Stimulated activated CD4-positive, alpha-beta T cell treated with anti-CD3 and anti-CD28 coated beads, Interleukin-1b, Interleukin-23, amount 100 ng/mL, for 4 hours (primary cell): ENCODE results near the gene LASP1.
"Not testable (repeated sequence)": the region's sequence is repeated elsewhere in the genome, so short reads cannot be mapped to it uniquely, and the experiment has no call there.

Experiments used
- DNase-seq, 2 donors: peaks; one replicate each; pipeline ENCODE4 v3.0.0-alpha.2; 2020; ENCODE audit warnings: low read depth in 2 of 2

LASP1 gene

DNA sequence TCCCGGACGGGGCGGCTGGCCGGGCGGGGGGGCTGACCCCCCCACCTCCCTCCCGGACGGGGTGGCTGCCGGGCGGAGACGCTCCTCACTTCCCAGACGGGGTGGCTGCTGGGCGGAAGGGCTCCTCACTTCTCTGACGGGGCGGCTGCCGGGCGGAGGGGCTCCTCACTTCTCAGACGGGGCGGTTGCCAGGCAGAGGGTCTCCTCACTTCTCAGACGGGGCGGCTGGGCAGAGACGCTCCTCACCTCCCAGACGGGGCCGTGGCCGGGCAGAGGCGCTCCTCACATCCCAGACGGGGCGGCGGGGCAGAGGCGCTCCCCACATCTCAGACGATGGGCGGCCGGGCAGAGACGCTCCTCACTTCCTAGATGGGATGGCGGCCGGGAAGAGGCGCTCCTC, 60.9 kb downstream of the LASP1 start:
- DNase-seq, result not testable (repeated sequence)

DNA sequence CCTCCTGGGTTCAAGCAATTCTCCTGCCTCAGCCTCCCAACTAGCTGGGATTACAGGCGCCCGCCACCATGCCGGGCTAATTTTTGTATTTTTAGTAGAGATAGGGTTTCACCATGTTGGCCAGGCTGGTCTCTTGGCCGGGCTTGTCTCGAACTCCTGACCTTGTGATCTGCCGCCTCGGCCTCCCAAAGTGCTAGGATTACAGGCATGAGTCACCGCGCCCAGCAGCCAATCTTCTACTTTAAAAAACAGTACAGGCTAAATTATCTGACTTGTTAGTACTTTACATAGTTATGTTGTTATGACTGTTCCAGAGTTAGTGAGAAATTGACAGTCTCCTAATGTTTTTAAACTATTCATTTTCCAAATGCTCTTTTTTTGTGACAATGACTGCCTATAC, 64.1 kb downstream of the LASP1 start:
- not testable (repeated sequence) for DNase-seq

DNA sequence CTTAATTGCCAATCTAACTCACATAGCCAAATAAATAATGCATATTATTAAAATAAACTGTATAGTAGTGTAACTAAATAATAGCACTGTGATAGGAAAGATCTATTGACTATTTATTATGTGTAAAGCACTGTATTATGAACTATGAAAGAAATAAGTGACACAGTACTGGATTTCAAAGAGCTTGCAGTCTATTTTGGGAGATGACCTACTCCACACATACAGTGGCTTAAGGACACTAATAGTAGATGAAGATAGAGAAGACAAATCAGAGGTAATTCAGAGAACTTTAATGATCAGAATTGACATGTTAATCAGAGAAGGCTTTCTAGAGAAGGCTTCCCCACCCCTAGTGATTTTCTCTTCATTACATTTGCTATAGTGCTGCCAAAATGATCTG, 70.1 kb downstream of the LASP1 start:
- no peak for DNase-seq

DNA sequence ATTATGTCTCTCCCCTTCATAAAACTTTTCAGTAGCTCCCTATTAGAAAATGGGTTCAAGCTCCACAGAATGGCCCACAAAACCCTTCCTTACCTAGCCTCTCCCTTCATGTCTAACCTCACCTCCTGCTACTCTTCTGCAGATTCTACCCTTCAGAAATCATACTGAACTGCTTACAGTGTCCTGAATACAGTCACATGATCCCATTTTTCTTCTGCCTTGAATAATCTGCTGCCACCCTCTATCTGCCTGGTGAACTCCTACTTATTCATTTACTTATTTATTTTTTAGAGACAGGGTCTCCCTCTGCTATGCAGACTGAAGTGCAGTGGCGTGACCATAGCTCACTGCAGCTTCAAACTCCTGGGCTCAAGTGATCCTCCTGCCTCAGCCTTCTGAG, 70.5 kb downstream of the LASP1 start:
- DNase-seq, result no peak

DNA sequence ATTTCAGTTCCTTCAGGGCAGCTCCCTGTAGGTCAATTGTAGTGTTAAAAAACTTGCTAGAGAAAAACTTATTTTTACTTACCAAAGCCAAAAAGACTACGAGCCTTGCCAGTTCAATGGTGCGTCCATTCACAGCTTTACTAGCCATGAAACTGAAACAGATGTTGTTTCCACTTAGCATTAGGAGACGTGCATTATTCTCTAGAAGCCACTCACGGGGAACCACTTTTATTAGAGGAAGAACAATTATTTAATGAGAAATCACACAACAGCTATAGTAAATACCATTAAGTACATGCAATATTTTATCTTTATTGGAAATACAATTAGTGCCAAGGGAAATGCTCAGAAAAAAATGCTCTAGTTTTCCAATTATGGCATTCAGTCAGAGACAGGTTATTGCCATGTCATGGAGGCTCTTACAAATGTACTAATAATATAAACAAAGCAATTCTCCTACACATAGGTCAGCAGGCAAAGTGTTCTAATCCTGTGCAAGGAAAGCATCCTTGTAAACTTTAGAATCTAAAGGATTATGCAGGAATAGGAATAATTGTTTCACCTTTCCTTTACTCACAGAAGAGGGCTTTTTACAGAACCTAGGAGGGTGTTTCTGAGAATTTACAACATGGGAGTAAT, 73.0 kb downstream of the LASP1 start:
- no peak for DNase-seq

DNA sequence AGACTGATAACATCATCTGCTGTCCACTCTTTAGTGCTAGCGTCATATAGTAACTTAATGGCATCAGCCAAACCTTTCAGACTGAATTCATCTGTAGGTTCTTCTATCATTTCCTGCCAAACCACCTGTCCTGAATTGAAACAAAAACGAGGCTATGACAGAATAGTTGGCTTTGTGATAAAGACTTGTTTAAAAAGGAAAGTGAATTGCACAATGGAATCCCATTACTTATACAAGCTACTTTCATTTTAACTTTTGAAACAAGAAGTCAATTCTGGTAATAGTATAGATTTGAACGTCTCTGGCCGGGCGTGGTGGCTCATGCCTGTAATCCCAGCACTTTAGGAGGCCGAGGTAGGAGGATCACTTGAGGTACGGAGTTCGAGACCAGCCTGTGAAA, 73.7 kb downstream of the LASP1 start:
- no peak for DNase-seq

DNA sequence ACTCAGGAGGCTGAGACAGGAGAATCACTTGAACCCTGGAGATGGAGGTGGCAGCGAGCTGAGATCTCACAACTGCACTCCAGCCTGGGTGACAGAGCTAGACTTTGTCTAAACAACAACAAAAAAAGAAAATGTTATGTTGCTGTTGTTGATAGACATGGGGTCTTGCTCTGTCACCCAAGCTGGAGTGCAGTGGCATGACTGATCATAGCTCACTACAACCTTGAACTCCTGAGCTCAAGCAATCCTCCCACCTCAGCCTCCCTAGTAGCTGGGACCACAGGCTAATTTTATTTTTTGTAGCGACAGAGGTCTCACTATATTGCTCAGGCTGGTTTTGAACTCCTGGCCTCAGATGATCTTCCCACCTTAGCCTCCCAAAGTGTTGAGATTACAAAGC, 77.3 kb downstream of the LASP1 start:
- no peak for DNase-seq

DNA sequence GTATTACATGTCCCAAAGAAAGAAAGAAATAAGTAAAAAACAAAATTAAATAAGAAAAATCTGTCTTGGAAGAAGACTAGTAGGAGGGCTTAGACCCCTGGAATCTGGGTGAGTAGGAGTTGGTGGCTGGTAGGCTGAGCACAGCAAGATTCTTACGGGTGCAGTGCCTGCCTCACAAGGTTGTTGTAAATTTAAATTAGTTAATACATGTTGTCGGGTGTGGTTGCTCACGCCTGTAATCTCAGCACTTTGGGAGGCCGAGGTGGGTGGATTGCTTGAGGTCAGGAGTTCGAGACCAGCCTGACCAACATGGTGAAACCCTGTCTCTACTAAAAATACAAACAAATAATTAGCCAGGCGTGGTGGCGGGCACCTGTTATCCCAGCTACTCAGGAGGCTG, 83.9 kb downstream of the LASP1 start:
- not testable (repeated sequence) for DNase-seq

DNA sequence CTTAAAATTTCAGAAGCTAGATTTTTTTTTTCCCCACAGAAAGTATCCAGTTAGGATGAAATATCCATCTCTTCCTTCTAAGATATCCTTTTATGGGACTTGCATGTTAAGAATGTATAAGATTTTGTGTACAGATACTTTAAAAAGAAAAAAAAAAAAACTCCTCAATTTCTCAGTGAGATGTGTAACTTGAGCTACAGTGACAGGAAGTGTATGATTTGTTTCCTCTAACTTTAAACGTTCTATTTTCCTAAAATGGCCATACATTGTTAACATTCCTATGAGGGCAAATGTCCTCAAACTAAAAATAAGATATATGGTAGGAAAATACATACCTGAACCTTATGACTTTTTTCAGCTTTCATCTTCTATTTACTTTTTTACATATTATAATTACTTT, 88.5 kb downstream of the LASP1 start:
- no peak for DNase-seq

DNA sequence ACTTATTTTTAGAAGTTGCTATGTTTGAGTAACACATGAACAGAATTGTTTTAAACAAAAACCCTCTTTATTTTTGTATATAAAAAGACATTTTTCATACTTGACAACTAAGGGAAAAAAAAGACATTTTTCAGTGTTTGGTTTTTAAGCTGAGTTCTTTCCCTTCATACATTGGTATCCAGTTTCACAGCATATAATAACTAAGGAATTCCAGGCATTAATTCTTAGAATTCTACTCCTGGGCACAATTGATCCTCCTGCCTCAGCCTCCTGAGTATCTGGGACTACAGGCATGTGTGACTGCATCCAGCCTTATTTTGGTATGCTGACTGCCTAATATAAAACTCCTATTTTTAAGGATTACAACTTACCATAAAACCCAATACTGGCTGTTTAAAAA, 88.9 kb downstream of the LASP1 start:
- DNase-seq, result no peak

DNA sequence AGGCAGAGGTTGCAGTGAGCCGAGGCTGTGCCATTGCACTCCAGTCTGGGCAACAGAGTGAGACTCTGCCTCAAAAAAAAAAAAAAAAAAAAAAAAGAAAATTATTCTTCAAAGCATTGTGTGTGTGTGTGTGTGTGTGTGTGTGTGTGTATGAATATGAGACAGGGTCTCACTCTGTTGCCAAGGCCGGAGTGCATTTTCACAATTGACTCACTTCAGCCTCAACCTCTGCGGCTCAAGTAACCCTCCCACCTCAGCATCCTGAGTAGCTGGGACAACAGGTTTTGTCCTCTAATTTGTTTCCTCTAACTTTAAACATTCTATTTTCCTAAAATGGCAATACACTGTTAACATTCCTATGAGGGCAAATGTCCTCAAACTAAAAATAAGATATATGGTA, 89.7 kb downstream of the LASP1 start:
- no peak for DNase-seq

DNA sequence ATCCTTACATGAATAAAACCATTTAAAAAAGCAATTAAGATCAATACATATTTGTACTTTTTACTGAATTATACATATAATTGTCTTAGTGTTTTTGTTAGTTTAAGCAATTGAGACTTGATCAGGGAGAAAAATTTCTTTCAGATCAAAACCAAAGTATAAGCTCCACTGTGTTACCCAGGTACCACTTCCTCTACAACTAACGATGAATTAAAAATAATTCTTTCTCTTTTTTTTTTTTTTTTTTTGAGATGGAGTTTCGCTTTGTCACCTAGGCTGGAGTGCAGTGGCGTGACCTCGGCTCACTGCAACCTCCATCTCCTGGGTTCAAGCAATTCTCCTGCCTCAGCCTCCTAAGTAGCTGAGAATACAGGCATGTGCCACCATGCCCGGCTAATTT, 90.5 kb downstream of the LASP1 start:
- no peak for DNase-seq

DNA sequence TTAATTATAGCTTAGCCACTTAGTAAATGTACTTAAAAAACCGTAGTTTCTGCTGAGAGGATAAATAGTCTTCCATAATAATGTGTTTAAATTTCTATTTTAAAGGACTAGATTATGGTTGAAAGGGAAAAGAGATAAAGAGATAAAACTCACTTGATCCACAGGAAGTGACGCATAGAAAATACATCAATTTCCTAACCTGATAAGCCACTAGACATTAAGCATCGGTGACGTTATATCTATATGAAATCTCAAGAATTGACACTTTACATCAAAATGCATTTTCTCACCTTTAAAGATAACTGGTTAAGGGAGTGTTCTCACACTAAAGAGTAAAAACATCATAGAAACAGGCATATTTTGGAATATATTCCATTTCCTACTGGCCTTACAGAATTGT, 91.6 kb downstream of the LASP1 start:
- no peak for DNase-seq

DNA sequence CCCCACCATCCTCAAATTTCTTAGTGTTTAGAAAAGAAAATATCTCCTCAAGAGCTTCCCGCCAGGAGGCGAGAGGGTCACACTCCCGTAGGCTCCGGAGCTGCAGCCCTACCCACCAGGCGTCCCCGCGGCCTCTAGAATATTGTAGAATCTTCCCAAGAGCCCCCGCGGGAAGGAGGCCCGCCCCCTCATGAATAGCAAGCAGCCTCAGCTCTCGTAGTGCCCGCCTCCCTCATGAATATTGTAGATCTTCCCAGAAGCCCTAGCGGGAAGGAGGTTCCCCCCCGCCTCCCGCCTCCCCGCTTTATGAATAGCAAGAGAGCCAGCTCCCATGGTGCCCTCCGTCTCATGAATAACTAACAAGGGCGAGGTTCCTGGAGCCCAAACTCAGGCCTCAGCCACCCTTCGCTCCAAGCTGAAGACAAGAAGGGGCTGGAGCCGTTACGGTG, 97.5 kb downstream of the LASP1 start, which contains the start of gene FBXO47:
Gene FBXO47, minus strand, starts transcription at position 114 of the 449 bp plus-strand sequence. CDS start 4,378 bp downstream, outside the sequence.
- peak; percentile 67 to 69 for DNase-seq

DNA sequence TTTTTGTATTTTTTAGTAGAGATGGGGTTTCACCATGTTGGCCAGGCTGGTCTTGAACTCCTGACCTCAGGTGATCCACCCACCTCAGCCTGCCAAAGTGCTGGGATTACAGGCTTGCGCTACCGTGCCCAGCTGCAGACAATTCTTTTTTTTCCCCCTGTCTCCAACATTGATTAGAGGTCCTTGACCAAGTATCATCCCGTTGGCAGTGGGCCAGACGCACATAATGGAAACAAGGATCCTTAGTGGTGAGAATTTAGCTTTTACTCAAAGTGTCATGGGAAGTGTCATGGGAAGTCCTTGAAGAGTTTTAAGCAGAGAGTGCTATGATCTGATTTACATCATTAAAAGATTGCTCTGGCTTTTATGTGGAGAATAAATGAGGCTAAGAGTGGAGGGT, 99.4 kb downstream of the LASP1 start:
- DNase-seq, result no peak

DNA sequence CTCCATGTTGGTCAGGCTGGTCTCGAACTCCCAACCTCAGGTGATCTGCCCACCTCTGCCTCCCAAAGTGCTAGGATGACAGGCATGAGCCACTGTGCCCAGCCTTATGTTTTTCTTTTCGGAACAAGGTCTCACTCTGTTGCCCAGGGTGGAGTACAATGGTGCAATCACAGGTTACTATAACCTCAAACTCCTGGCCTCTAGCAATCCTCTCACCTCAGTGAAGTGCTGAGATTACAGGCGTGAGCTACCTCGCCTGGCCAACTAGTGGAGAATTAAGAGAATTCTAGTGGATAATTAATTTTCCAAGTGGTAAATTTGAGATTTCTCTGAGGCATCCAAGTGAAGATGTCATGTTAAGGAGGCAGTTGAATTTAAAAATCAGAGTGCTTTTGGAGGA, 100.3 kb downstream of the LASP1 start:
- DNase-seq, result no peak

DNA sequence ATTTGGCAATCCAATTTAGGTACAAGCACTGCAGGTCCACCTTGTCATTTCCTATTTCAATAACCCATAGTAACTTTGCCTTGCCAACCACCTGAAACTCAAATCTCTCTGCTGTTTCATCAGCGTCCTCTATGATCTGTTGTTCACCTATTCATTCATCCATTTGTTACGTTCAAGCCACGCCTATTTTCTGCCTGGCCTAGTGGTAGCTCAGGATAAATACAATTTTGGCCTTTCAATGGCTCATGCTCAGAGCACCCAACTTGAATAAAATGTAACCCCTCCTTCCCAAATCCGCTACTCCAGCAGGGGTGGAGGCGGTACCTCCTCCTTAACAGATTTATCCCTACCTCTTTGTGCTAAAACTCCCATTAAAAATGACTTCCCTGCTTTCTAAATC, 100.9 kb downstream of the LASP1 start:
- DNase-seq, result no peak
